Measurements from ENCODE around the gene IGSF5. TPM values are rescaled to one million over a fixed set of nuclear protein-coding genes. Genes with fewer than 3 reads are reported as not detected.

The IGSF5 gene
- total RNA-seq, 4 donors from 2014 or later, result 0.27 TPM; not detected in 3

- Histone ChIP-seq H3K9me3 (peaks cover 0 to 7% of the 10 kb centered on the region in 2 donors), H3K27ac (no peak overlapping the region), H3K4me1 (no peaks in the 10 kb centered on the region), H3K36me3 (no peaks in the 10 kb centered on the region), H3K4me3 (no peak overlapping the region), H3K27me3 (no peaks in the 10 kb centered on the region)
- in situ Hi-C loops (cut with MboI; ENCODE audit: low pct_ligation_motif_present in 1 of 4, low pct_unique_long_range_greater_than_20kb in 1 of 4, low sequenced_read_pairs in 3 of 4), result no loop called here
- TF ChIP-seq CTCF (IDR thresholded peaks at IDR 0.05) (peak in 2 of 5 experiments; percentile 2 to 8), POLR2A (IDR thresholded peaks at IDR 0.05) (no peak)
- intact Hi-C loops (cut with DNase I; ENCODE audit: low total_unique reads), result no loop called here
- DNase-seq, result no peak
- 83 to 88% methylated on average over 2 of the region's 2 CpGs for WGBS, 2 donors (ENCODE audit: low coverage in 1 of 2)
These were observed 39.1 kb upstream of the IGSF5 start for GRCh38 chr21:39705849-39706248.

- DNase-seq, result no peak
- TF ChIP-seq POLR2AphosphoS5 (IDR thresholded peaks at IDR 0.05) (no peak), POLR2A (IDR thresholded peaks at IDR 0.05) (no peak), CTCF (IDR thresholded peaks at IDR 0.05) (no peak)
- no peaks in the 10 kb centered on the region for H3K4me1 ChIP-seq
- 24% methylated on average over 1 of the region's 1 CpG; no CpG with 5 or more reads in 1 of the 2 donors for WGBS, 2 donors (ENCODE audit: low coverage in 1 of 2)
- peaks cover 0 to 7% of the 10 kb centered on the region in 2 donors for H3K9me3 ChIP-seq
- in situ Hi-C loops (cut with MboI; ENCODE audit: low pct_ligation_motif_present in 1 of 4, low pct_unique_long_range_greater_than_20kb in 1 of 4, low sequenced_read_pairs in 3 of 4) (no loop called here), intact Hi-C loops (cut with DNase I; ENCODE audit: low total_unique reads) (no loop called here)
- H3K4me3 ChIP-seq, result no peak overlapping the region
- H3K27ac ChIP-seq, result no peak overlapping the region
- H3K27me3 ChIP-seq, result no peaks in the 10 kb centered on the region
- H3K36me3 ChIP-seq, result no peaks in the 10 kb centered on the region
These were observed 37.7 kb upstream of the IGSF5 start for GRCh38 chr21:39707316-39707715.

- in situ Hi-C loops (cut with MboI; ENCODE audit: low pct_ligation_motif_present in 1 of 4, low pct_unique_long_range_greater_than_20kb in 1 of 4, low sequenced_read_pairs in 3 of 4) (no loop called here), intact Hi-C loops (cut with DNase I; ENCODE audit: low total_unique reads) (no loop called here)
- Histone ChIP-seq H3K36me3 (no peaks in the 10 kb centered on the region), H3K4me1 (peaks cover 0 to 7% (median 0%) of the 10 kb centered on the region in 4 donors), H3K9me3 (no peaks in the 10 kb centered on the region), H3K4me3 (no peak overlapping the region), H3K27me3 (no peaks in the 10 kb centered on the region), H3K27ac (no peak overlapping the region)
- 89% methylated on average over 8 of the region's 8 CpGs; no CpG with 5 or more reads in 1 of the 2 donors for WGBS, 2 donors (ENCODE audit: low coverage in 1 of 2)
- TF ChIP-seq POLR2A (IDR thresholded peaks at IDR 0.05), result no peak
- no peak for TF ChIP-seq POLR2AphosphoS5 (IDR thresholded peaks at IDR 0.05)
- TF ChIP-seq CTCF (IDR thresholded peaks at IDR 0.05), result no peak
- TF ChIP-seq EP300 (IDR thresholded peaks at IDR 0.05; ENCODE audit: low read depth), result no peak
- no peak for DNase-seq
These were observed 34.1 kb upstream of the IGSF5 start for GRCh38 chr21:39710866-39711265.

- no peaks in the 10 kb centered on the region for H3K27me3 ChIP-seq
- no peak for DNase-seq
- in situ Hi-C loops (cut with MboI; ENCODE audit: low pct_ligation_motif_present in 1 of 4, low pct_unique_long_range_greater_than_20kb in 1 of 4, low sequenced_read_pairs in 3 of 4), result no loop called here
- H3K27ac ChIP-seq, result no peak overlapping the region
- no peak for TF ChIP-seq EP300 (IDR thresholded peaks at IDR 0.05; ENCODE audit: low read depth)
- TF ChIP-seq POLR2AphosphoS5 (IDR thresholded peaks at IDR 0.05), result no peak
- TF ChIP-seq POLR2A (IDR thresholded peaks at IDR 0.05), result no peak
- no peak for TF ChIP-seq CTCF (IDR thresholded peaks at IDR 0.05)
- H3K4me3 ChIP-seq, result no peak overlapping the region
- intact Hi-C loops (cut with DNase I; ENCODE audit: low total_unique reads), result no loop called here
- WGBS, 2 donors (ENCODE audit: low coverage in 1 of 2), result 83% methylated on average over 7 of the region's 7 CpGs; no CpG with 5 or more reads in 1 of the 2 donors
- no peaks in the 10 kb centered on the region for H3K9me3 ChIP-seq
- H3K36me3 ChIP-seq, result no peaks in the 10 kb centered on the region
- H3K4me1 ChIP-seq, result peaks cover 0 to 9% (median 0%) of the 10 kb centered on the region in 4 donors
These were observed 32.7 kb upstream of the IGSF5 start for GRCh38 chr21:39712273-39712672.

Data from transverse colon (tissue), 4 donors.